Prostate gland (tissue), 2 donors: ENCODE measurements around the gene PEX19.

ENCODE experiments used
- POLR2A ChIP-seq: fragments of 450-650 bp; IDR thresholded peaks from one replicate; pipeline ENCODE4 v1.6.1; 2016; ENCODE audit warnings: antibody characterized with exemption, mild to moderate bottlenecking
- POLR2AphosphoS5 ChIP-seq: sonication (generic); formaldehyde crosslinking; IDR thresholded peaks from one replicate; pipeline ENCODE4 v1.6.1; 2017; ENCODE audit warnings: antibody characterized with exemption
- TF ChIP-seq, protein P1 (sequence below), 4 experiments: fragments of 200-600 bp in 2 of 4; fragments of 450-650 bp in 2 of 4; sonication (generic) in 2 of 4; IDR thresholded peaks; 1 replicate in 3 of 4; 2 replicates in 1 of 4; pipeline ENCODE4 v1.5.1; 2016 to 2019; ENCODE audit warnings: antibody characterized with exemption in 4 of 4, mild to moderate bottlenecking in 2 of 4, moderate library complexity in 2 of 4

DNA sequence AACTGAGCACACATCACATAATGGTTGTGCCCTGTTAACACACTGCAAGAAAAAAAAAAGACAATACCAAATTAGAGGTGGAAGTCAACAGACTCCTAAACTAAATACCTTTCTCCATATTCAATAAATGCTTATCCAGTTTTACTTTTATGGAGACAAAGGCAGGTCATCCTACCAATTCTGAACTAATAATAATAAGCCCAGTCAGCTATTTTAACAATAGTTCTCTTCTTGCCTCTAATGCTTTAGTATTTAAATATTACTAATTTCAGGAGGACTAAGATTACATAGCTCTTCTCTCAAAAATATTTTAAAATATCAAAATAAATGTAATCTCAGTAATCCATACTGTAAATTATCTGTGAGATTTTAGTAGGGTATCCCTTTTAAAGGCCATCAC lies 47.6 kb upstream of the PEX19 start:
- TF ChIP-seq, protein P1, sequence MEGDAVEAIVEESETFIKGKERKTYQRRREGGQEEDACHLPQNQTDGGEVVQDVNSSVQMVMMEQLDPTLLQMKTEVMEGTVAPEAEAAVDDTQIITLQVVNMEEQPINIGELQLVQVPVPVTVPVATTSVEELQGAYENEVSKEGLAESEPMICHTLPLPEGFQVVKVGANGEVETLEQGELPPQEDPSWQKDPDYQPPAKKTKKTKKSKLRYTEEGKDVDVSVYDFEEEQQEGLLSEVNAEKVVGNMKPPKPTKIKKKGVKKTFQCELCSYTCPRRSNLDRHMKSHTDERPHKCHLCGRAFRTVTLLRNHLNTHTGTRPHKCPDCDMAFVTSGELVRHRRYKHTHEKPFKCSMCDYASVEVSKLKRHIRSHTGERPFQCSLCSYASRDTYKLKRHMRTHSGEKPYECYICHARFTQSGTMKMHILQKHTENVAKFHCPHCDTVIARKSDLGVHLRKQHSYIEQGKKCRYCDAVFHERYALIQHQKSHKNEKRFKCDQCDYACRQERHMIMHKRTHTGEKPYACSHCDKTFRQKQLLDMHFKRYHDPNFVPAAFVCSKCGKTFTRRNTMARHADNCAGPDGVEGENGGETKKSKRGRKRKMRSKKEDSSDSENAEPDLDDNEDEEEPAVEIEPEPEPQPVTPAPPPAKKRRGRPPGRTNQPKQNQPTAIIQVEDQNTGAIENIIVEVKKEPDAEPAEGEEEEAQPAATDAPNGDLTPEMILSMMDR (IDR thresholded peaks at IDR 0.05): no peak
- no peak for TF ChIP-seq POLR2A
- no peak for TF ChIP-seq POLR2AphosphoS5
